ENCODE measurements around the gene EEF2K. TPM values are rescaled to one million over a fixed set of nuclear protein-coding genes. Genes with fewer than 3 reads are reported as not detected.

EEF2K gene
- total RNA-seq, 1 experiment from 2014 or later, result 9.1 TPM

DNA sequence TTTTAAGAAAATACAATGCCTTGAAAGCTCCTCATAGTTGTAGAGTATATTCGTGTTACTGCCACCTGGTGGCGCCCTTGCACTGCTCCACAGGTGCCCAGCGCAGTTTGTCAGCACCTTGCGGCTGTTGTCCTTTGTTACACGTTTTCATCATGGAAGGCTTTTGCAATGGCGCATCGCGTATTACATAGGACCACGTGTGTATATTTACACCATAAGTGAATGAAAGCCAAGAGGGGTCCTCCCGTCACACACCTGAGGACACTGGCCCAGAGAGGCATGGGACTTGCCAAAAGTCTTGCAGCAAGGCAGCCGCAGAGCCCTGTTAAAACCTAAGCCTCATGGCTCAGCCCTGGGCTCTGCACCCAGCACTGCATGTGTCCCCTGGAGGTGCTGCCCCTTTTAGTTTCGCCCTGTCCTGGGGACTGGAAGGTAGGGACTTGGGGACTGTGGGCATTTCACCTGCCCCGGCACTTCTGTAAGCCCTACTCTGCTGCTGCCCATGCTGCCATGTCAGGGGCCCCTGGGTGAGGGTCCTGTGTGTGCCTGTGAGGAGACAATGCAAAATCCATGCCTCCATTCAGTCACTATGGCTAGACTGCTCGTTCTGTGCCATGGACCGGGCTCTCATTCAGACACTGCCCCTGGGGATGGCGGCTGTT lies 115.4 kb downstream of the EEF2K start:
- BruUV-seq (replicated peaks), result no TSS peak
- ATAC-seq (peak; percentile 72), DNase-seq (peak; percentile 55)
- H3K27ac ChIP-seq (ENCODE audit: low read length), result no peak overlapping the region
- no peaks in the 10 kb centered on the region for H3K9me3 ChIP-seq (ENCODE audit: low read length)
- H3K4me1 ChIP-seq (ENCODE audit: insufficient read depth, low read length), result no peaks in the 10 kb centered on the region
- ChIA-PET POLR2A (ENCODE audit: unreplicated experiment) (no interaction called here), CTCF (interaction anchor here (0.5 kb wide), 1 partner anchor 762 kb away, joined by 8 read pairs; no protein-coding TSS in a partner anchor)
- H3F3A ChIP-seq (ENCODE audit: low read length, unreplicated experiment), result no peaks in the 10 kb centered on the region
- no peak overlapping the region for H3K4me3 ChIP-seq (ENCODE audit: low read length)
- H2AFZ ChIP-seq (ENCODE audit: low read length), result no peak overlapping the region
- no peak for TF ChIP-seq EZH2phosphoT487 (IDR thresholded peaks at IDR 0.05; ENCODE audit: borderline replicate concordance, low read length)
- TF ChIP-seq, protein P1, sequence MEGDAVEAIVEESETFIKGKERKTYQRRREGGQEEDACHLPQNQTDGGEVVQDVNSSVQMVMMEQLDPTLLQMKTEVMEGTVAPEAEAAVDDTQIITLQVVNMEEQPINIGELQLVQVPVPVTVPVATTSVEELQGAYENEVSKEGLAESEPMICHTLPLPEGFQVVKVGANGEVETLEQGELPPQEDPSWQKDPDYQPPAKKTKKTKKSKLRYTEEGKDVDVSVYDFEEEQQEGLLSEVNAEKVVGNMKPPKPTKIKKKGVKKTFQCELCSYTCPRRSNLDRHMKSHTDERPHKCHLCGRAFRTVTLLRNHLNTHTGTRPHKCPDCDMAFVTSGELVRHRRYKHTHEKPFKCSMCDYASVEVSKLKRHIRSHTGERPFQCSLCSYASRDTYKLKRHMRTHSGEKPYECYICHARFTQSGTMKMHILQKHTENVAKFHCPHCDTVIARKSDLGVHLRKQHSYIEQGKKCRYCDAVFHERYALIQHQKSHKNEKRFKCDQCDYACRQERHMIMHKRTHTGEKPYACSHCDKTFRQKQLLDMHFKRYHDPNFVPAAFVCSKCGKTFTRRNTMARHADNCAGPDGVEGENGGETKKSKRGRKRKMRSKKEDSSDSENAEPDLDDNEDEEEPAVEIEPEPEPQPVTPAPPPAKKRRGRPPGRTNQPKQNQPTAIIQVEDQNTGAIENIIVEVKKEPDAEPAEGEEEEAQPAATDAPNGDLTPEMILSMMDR (conservative IDR thresholded peaks at IDR 0.05; ENCODE audit: low read depth, low read length), result peak; percentile 89
- intact Hi-C loops (cut with micrococcal nuclease), result loop anchor here (5.0 to 10.0 kb wide), 2 partner anchors 53 to 1164 kb away; partner anchors contain the start of genes CDR2 and LDAF1
- no peaks in the 10 kb centered on the region for H4K20me1 ChIP-seq (ENCODE audit: low read length)
- peaks cover 18% of the 10 kb centered on the region; the same call in 1 of the 2 replicates for H3K36me3 ChIP-seq (ENCODE audit: low read depth, low read length)
- no peaks in the 10 kb centered on the region for H3K79me2 ChIP-seq (ENCODE audit: low read length)
- no peak overlapping the region for H3K4me2 ChIP-seq (ENCODE audit: low read length)
- no peak overlapping the region for H3K9ac ChIP-seq (ENCODE audit: low read length)
- no peaks in the 10 kb centered on the region for H3K9me2 ChIP-seq (replicated peaks; ENCODE audit: low read length)
- H3K27me3 ChIP-seq (ENCODE audit: low read length), result no peaks in the 10 kb centered on the region

DNA sequence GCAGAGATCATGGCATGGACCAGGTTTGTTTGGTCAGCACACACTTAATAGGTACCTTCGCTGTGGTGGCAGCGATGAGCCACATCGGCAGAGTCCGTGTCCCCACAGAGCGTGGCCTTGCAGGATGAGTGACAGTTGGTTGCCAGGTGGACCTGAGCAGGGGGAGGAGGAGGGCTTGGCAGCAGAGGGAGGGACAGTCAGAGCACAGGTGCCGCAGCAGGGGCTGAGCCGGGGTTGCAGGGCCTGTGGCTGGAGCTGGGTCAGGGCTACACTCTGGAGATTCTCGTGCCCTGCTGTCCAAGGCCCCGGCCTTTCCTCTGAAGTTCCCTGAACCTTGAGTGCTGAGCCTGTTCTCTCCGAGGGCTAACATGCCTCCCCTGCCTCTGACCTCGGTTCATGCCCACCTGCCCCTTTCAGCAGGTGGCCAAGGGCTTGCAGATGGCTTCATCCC lies 116.0 kb downstream of the EEF2K start:
- Histone ChIP-seq H3K4me2 (ENCODE audit: low read length) (no peak overlapping the region), H3K4me1 (ENCODE audit: insufficient read depth, low read length) (no peaks in the 10 kb centered on the region), H3K9me2 (replicated peaks; ENCODE audit: low read length) (no peaks in the 10 kb centered on the region), H3K27ac (ENCODE audit: low read length) (no peak overlapping the region), H4K20me1 (ENCODE audit: low read length) (no peaks in the 10 kb centered on the region), H3K27me3 (ENCODE audit: low read length) (no peaks in the 10 kb centered on the region), H3K4me3 (ENCODE audit: low read length) (no peak overlapping the region), H3F3A (ENCODE audit: low read length, unreplicated experiment) (no peaks in the 10 kb centered on the region), H3K9me3 (ENCODE audit: low read length) (no peaks in the 10 kb centered on the region), H3K9ac (ENCODE audit: low read length) (no peak overlapping the region), H2AFZ (ENCODE audit: low read length) (no peak overlapping the region), H3K79me2 (ENCODE audit: low read length) (no peaks in the 10 kb centered on the region), H3K36me3 (ENCODE audit: low read depth, low read length) (peaks cover 18% of the 10 kb centered on the region; the same call in 1 of the 2 replicates)
- ChIA-PET CTCF (no interaction called here), POLR2A (ENCODE audit: unreplicated experiment) (no interaction called here)
- TF ChIP-seq, protein P1 (conservative IDR thresholded peaks at IDR 0.05; ENCODE audit: low read depth, low read length), result no peak
- TF ChIP-seq EZH2 (IDR thresholded peaks at IDR 0.05; ENCODE audit: low read length, unreplicated experiment), result no peak
- TF ChIP-seq EZH2phosphoT487 (IDR thresholded peaks at IDR 0.05; ENCODE audit: borderline replicate concordance, low read length), result no peak
- intact Hi-C loops (cut with micrococcal nuclease), result loop anchor here (5.0 to 10.0 kb wide), 2 partner anchors 53 to 1165 kb away; partner anchors contain the start of genes CDR2 and LDAF1
- no TSS peak for BruUV-seq (replicated peaks)
- no peak for ATAC-seq
- no peak for DNase-seq

DNA sequence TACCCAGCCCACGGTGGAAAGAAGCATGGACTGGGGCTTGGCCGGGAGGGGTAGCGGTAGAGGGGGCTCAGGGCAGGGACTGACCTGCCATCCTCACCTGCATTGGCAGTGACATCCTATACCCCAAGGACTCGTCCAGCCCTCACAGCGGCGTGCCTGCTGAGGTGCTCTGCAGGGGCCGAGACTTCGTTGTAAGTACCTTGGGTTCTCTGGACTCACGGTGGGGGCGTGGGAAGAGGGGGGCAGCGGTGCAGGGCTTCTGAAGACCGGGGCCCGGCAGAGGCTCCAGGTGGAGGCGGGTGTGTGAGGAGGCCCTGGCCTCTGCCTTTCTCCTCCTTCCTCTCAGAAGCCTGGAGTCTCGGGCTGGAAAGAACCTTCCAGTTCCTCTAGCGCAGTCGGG lies 116.7 kb downstream of the EEF2K start:
- POLR2A ChIA-PET (ENCODE audit: unreplicated experiment), result no interaction called here
- CTCF ChIA-PET, result no interaction called here
- no peaks in the 10 kb centered on the region for H3K27me3 ChIP-seq (ENCODE audit: low read length)
- no peaks in the 10 kb centered on the region for H3K9me3 ChIP-seq (ENCODE audit: low read length)
- BruUV-seq (replicated peaks), result no TSS peak
- H2AFZ ChIP-seq (ENCODE audit: low read length), result no peak overlapping the region
- H4K20me1 ChIP-seq (ENCODE audit: low read length), result no peaks in the 10 kb centered on the region
- no peaks in the 10 kb centered on the region for H3K79me2 ChIP-seq (ENCODE audit: low read length)
- H3K4me1 ChIP-seq (ENCODE audit: insufficient read depth, low read length), result no peaks in the 10 kb centered on the region
- no peak for DNase-seq
- no peak overlapping the region for H3K4me3 ChIP-seq (ENCODE audit: low read length)
- H3K9me2 ChIP-seq (replicated peaks; ENCODE audit: low read length), result no peaks in the 10 kb centered on the region
- TF ChIP-seq, protein P1 (conservative IDR thresholded peaks at IDR 0.05; ENCODE audit: low read depth, low read length), result no peak
- no peak for TF ChIP-seq EZH2phosphoT487 (IDR thresholded peaks at IDR 0.05; ENCODE audit: borderline replicate concordance, low read length)
- no peak for TF ChIP-seq EZH2 (IDR thresholded peaks at IDR 0.05; ENCODE audit: low read length, unreplicated experiment)
- H3K9ac ChIP-seq (ENCODE audit: low read length), result no peak overlapping the region
- H3K36me3 ChIP-seq (ENCODE audit: low read depth, low read length), result peaks cover 18% of the 10 kb centered on the region; the same call in 1 of the 2 replicates
- H3K27ac ChIP-seq (ENCODE audit: low read length), result no peak overlapping the region
- no peak for ATAC-seq
- H3K4me2 ChIP-seq (ENCODE audit: low read length), result no peak overlapping the region
- H3F3A ChIP-seq (ENCODE audit: low read length, unreplicated experiment), result no peaks in the 10 kb centered on the region
- intact Hi-C loops (cut with micrococcal nuclease), result loop anchor here (5.0 to 10.0 kb wide), 2 partner anchors 52 to 1165 kb away; partner anchors contain the start of genes CDR2 and LDAF1
